Ishikawa (cell line): ENCODE data around the gene GAL3ST3.

Source experiments
- CREB1 ChIP-seq: IDR thresholded peaks from 2 replicates; pipeline ENCODE4 v1.6.1; 2012; ENCODE audit warnings: low read depth
- EP300 ChIP-seq: IDR thresholded peaks from 2 replicates; pipeline ENCODE4 v1.6.1; 2012; ENCODE audit warnings: borderline replicate concordance
- NFIC ChIP-seq: IDR thresholded peaks from 2 replicates; pipeline ENCODE4 v1.6.1; 2012
- RAD21 ChIP-seq: IDR thresholded peaks from 2 replicates; pipeline ENCODE4 v1.6.1; 2012; ENCODE audit warnings: low read depth
- YY1 ChIP-seq: IDR thresholded peaks from 2 replicates; pipeline ENCODE4 v1.6.1; 2012; ENCODE audit warnings: low read depth
- TF ChIP-seq, protein P1 (sequence below): IDR thresholded peaks from 2 replicates; pipeline ENCODE4 v1.6.1; 2012; ENCODE audit warnings: low read depth, mild to moderate bottlenecking
- TF ChIP-seq, protein P2 (sequence below): IDR thresholded peaks from 2 replicates; pipeline ENCODE4 v1.6.1; 2012

- no peak for TF ChIP-seq RAD21
- TF ChIP-seq EP300, result no peak; the same call in 1 of the 2 replicates
- TF ChIP-seq, protein P1, sequence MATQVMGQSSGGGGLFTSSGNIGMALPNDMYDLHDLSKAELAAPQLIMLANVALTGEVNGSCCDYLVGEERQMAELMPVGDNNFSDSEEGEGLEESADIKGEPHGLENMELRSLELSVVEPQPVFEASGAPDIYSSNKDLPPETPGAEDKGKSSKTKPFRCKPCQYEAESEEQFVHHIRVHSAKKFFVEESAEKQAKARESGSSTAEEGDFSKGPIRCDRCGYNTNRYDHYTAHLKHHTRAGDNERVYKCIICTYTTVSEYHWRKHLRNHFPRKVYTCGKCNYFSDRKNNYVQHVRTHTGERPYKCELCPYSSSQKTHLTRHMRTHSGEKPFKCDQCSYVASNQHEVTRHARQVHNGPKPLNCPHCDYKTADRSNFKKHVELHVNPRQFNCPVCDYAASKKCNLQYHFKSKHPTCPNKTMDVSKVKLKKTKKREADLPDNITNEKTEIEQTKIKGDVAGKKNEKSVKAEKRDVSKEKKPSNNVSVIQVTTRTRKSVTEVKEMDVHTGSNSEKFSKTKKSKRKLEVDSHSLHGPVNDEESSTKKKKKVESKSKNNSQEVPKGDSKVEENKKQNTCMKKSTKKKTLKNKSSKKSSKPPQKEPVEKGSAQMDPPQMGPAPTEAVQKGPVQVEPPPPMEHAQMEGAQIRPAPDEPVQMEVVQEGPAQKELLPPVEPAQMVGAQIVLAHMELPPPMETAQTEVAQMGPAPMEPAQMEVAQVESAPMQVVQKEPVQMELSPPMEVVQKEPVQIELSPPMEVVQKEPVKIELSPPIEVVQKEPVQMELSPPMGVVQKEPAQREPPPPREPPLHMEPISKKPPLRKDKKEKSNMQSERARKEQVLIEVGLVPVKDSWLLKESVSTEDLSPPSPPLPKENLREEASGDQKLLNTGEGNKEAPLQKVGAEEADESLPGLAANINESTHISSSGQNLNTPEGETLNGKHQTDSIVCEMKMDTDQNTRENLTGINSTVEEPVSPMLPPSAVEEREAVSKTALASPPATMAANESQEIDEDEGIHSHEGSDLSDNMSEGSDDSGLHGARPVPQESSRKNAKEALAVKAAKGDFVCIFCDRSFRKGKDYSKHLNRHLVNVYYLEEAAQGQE, result no peak
- TF ChIP-seq, protein P2, sequence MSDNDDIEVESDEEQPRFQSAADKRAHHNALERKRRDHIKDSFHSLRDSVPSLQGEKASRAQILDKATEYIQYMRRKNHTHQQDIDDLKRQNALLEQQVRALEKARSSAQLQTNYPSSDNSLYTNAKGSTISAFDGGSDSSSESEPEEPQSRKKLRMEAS, result no peak
- no peak for TF ChIP-seq CREB1
- no peak for TF ChIP-seq NFIC
- no peak for TF ChIP-seq YY1
Measured at GRCh38 chr11:66008095-66008467, 40.9 kb downstream of the GAL3ST3 start.
